Endometrium (tissue), 2 donors: ENCODE results near the gene NOS1AP.
A peak's percentile ranks its signal among the peaks of the same experiment; 100 is the strongest.

Experiments
- FAIRE-seq: peaks from 2 replicates; lab custom pipeline; 2012; peaks lifted over from hg19 to GRCh38; lab: Jason Lieb, UNC
- donor health status: control.
- donor health status: control.

The NOS1AP gene

DNA sequence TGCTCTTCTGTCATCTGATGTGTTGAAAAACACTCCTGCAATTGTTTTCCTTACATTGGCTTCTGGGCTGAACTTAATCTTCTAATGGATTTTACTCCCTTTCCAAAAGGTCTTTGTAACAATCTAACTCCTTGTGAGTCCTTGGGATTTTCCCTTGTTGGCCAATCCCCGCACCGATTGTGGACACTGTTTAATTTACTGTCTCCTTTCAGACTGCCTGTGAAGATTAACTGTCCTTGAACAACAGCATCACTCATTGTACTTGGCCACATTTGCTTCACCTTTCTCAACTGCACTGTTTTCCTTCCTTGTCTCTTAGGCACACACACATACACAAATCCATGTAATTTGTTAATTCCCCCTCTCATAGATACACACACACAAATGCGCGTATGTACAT, 186.8 kb downstream of the NOS1AP start:
- FAIRE-seq, result no peak

- FAIRE-seq, result no peak
These were observed 188.9 kb downstream of the NOS1AP start for GRCh38 chr1:162258394-162258793.

DNA sequence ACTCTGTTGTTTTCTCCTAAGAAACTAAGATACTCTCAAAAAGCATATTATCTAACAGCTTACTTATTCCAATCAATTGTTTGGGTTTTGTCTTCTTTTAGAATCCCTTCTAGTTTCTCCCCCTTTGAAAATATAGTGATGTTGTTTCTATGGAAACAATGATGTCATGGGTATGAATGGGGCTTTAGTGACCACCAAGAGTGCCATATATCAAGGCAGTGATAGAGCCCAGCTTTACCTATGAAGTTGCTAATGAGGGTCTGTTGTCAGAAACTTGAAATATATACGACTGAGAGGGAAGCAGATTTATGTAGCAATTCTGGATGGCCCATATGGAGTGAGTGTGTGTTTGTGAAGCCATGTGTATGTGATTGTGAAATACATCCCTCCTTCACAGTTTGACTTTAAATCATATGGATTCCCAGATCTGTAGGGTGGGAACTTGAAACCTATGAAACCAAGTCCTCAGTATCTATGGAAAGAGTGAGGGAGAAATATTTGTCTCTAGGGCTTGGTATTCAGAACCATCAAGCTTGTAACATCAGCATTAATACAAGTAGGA, 190.5 kb downstream of the NOS1AP start:
- FAIRE-seq, result no peak

GRCh38 chr1:162264108-162264507, 194.6 kb downstream of the NOS1AP start:
- FAIRE-seq, result no peak

DNA sequence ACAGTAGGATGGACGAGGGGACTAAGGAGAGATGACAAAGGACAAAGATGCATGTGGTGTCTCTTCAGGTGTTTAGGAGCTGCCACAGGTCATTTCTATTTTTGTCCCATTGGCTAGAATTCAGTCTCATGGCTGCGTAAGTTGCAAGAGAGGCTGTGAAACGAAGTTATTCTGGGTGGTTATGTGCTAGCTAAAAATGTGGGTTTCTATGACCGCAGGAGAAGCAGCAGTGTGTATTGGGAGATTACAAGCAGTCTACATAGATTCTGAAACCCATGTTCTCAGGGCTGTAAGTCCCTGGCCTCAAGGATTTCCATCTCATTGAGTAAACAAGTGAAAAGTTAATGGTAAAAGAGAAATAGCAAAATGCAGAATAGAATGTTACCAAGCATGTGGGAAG, 196.5 kb downstream of the NOS1AP start:
- no peak for FAIRE-seq

DNA sequence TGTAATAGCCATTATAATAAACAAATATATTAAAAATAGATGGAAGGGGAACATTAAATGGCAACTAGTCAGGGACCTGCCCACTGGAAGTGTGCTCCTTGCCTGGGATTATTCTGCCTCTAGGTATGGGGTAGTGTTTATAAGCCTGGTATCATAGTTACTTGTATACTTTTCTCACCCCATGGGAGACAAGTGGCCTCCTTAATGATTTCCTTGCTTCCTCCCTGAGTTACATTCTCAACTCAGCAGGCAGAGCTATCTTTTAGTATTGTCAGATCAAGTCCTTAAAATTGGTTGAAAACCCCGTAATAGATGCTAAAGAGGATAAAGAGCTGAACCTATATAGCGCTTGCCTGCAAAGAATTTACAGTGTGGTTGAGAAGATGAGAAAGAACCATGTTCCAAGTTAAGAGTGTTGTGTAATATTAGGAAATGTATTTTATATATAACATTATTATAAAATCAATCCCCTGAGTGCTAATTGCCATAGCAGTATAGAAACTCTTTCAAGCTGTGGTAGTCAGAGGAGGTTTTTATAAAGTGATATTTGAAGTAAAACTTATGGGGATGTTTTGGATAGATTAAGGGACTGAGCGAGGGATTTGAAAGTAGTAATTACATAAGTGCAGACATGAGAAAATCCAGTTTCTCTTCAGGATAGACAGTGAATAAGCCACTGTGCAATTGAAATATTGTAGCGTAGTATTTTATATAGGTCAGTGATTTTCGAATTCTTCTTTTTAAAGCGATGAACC, 200.7 kb downstream of the NOS1AP start:
- FAIRE-seq, result no peak

GRCh38 chr1:162271972-162272371, 202.5 kb downstream of the NOS1AP start:
- FAIRE-seq, result no peak

DNA sequence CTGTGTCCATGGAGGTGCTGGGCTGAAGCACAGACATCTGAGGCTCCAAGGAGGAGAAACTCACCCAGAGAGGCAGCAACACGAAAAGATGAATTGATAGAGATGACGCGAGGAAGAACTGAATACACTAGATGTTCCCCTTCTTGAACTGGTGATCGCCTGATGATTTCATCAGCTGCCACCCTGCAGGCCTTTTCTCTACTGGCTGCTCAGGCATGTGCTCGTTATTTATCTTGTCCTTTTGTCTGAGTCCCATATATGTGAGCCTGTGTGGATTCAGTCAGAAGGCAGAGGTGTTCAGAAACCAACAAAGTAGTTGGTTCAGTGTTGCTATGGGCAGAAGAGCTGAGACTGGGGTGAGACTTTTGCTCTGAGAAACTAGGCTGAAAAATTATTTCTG, 202.9 kb downstream of the NOS1AP start:
- FAIRE-seq, result no peak

DNA sequence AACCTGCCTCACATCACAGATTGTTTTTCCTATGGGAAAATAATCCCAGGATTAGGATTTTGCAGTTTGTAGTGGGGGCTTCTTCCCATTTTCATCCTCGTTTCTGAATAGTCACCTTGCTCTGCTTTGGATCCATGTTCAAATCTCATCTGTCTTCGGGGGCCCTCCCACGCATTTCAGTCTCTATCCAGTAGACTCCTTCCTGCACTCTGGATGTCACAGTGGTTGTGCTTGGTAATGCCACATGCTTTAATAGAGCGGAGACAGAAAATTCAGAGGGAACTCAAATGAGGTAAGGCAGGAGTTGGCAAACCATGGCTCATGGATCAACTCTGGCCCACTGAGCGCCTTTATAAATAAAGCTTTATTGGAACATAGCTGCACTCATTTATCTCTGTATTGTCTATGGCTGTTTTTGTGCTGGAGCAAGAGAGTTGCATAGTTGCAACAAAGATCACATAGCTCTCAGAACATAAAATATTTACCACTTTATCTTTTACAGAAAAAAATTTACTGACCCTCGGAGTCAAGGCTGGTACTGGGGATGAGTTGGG, 206.2 kb downstream of the NOS1AP start:
- no peak for FAIRE-seq

DNA sequence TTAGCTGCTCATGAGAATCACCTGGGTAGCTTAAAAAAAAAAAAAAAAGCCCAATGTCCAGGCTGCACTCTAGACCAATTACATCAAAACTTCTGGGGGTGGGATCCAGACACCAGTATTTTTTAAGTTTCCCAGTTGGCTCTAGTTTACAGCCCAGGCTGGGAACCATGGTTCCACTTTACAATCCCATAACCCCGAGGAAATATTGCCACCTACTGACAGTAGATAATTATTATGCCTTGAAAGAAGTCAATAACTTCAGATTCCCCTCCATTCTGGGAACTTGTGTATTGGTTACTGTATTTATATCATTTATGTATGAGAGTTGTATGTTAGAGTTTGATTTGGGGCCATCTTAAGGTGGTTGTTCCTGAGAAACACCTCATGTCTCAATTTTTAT, 207.0 kb downstream of the NOS1AP start:
- peak; percentile 57 for FAIRE-seq

DNA sequence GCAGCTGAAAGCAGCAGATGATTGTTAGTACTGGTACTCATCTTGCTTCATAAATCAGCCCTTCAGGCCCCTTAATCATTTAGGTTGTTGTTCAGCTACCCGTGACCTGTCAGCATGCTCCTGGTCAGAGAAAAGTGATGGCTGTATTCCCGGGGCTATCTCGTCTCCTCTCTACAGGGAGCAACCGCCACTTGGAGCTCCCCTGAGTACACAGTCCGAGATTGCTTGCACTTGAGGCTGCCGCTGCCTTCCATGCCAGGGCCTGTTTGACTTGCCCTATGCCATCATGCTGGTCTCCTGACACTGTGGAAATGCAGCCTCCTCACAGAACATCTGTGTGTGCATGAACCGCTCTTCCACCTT, 209.6 kb downstream of the NOS1AP start:
- FAIRE-seq, result no peak

DNA sequence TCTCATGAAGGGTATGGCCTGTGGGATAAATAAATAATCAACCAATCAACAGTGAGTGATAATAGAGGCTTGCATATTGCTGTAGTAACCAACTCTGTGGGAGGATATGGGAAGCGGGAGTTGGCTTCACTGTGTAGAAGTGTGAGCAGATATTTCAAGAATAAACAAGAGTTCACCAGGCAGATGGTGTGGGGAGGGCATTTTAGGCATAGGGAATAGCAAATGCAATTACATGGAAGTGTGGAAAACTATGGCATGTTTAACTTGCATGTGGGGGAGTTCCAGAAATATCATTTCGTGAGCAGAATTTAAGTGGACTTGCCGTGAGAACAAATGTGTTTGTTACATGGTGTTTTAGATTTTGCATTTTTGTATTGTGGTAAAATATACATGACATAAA, 211.9 kb downstream of the NOS1AP start:
- FAIRE-seq, result no peak

DNA sequence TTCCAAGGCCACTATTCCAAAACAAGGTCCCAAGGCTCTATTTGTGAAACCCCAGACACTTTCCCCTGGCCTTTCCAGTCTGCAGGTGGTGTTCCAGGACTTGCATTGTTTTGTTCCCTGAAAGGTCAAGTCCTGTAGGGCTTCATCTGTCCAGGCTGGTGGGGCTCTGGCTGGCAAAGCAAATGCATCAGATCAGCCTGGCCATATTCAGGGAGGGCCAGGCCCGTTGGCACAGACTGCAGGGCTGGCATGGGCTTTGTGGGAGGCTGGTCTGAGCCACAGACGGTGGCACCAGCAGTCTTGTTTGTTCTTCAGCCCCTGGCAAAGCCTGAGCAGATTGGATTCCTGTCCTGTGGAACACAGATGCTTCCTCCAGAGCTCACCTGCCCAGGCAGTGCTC, 214.2 kb downstream of the NOS1AP start:
- no peak for FAIRE-seq

DNA sequence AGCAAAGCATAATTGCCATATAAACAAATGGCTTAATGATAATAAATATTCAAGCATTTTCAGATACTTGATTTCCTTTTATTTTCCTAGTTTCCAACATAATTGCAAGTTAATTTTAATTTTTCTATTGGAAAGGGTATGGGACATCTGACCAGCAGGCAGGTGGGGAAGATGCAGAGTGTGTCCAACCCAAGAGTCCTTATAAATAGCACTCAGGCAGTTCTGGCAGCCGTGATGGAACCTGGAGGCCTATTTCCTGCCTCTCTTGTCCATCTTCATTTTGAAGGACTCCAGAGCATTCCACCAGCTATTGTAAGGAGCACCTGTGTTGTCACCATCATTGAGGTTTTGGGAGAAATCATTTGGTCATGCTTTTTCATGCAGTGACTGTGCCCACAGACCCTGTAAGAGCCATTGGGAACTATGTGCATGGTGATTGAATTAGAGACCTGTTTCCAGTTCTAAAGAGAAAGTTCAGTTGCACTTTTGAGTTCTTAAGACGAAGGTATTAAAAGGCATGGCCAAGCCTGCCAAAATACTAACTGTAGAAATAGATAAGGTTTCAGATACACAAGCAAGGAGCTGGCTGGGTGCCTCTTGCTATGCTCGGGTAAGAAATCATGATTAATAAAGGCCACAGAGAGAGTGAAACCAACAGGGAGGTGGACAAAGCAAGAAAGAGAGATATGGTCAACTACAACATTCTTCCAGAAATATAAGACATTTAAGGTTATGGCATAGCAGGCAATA, 214.9 kb downstream of the NOS1AP start:
- FAIRE-seq, result no peak

DNA sequence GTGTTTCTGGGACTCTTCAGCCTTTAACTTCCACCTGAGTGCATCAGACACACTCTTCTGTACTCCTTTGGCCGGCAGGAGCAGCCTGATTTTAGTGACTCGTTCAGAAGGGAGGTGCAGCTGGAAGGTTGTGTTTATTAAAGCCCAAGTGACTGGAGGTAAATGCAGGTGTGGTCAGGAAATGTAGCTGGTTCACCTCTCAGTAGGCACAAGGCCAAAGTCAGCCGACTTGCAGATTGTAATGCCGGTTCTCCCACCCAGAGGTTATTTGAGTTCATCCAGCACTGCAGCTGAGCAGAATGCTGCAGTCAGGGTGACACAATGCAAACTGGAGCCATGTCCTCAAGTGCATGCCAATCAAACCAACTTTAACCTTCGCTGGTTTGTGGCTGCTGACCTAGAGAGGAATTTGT, 215.7 kb downstream of the NOS1AP start:
- no peak for FAIRE-seq

- FAIRE-seq, result no peak
These were observed 221.5 kb downstream of the NOS1AP start for GRCh38 chr1:162291000-162291399.

DNA sequence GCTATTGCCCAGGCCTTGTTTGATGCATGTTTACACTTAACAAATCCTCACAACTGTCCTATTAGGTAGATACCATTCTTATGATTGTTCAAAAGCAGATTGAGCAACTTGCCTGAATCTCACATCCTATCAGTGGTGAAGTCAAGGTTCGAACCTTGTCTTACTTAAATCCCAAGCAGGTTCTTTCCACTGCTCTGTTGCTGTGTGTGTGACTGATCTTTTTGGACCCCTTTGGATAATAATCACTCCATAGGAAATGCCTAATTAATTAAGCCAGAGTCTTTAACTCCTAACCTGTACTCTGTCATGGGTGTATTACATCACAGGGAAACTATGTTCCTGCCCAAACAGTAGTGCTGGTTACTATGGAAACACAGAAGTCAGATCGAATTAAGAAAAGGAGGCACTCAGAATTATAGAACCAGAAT, 222.9 kb downstream of the NOS1AP start:
- no peak for FAIRE-seq

GRCh38 chr1:162293073-162293692, 223.7 kb downstream of the NOS1AP start:
- no peak for FAIRE-seq

DNA sequence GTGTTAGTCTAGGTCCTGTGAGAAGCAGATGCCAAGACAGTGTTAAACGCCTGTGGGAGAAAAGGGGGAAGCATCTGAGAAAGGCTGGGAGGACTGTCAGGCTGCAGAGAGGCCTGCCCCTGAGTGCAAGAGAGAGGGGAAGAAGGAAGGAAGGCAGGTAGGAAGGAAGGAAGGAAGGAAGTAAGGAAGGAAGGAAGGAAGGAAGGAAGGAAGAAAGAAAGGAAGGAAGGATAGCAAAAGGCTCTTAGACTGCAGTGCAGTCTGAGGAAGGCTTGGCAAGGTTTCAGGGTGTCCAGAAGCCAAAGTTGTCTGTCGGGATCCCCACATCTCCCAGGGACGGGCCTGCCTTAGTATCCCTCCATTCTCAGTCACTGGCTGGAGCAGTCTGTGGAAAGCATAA, 224.5 kb downstream of the NOS1AP start:
- no peak for FAIRE-seq

GRCh38 chr1:162297208-162297607, 227.7 kb downstream of the NOS1AP start:
- no peak for FAIRE-seq

- FAIRE-seq, result no peak
These were observed 228.8 kb downstream of the NOS1AP start for GRCh38 chr1:162298266-162298665.

DNA sequence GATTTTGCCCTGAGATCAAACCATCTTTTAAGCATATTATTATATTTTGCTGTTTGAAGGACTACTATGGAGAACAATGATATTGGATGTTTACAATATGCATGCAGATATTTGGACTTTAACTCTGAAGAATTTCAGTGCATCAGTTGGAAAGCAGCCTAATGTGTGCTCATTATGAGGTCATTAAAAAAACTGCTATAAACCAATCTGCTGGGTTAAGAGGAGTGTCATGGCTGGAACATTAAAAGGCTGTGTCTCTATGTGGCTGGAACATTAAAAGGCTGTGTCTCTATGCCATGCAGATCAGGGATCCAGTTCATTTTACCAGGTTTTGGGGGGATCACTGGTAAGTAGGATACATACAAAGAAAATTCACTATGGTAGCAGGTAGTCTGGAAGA, 229.5 kb downstream of the NOS1AP start:
- no peak for FAIRE-seq
